NCI-H1092 treated with DMSO at 0.1 percent for 48 hours (cell line): ENCODE results near the gene NCR1.
"Not testable (repeated sequence)": the region's sequence is repeated elsewhere in the genome, so short reads cannot be mapped to it uniquely, and the experiment has no call there.

Experiments used
- DNase-seq: peaks from one replicate; lab custom pipeline; 2025; lab: John Stamatoyannopoulos, UW

The NCR1 gene, protein sequence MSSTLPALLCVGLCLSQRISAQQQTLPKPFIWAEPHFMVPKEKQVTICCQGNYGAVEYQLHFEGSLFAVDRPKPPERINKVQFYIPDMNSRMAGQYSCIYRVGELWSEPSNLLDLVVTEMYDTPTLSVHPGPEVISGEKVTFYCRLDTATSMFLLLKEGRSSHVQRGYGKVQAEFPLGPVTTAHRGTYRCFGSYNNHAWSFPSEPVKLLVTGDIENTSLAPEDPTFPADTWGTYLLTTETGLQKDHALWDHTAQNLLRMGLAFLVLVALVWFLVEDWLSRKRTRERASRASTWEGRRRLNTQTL

DNA sequence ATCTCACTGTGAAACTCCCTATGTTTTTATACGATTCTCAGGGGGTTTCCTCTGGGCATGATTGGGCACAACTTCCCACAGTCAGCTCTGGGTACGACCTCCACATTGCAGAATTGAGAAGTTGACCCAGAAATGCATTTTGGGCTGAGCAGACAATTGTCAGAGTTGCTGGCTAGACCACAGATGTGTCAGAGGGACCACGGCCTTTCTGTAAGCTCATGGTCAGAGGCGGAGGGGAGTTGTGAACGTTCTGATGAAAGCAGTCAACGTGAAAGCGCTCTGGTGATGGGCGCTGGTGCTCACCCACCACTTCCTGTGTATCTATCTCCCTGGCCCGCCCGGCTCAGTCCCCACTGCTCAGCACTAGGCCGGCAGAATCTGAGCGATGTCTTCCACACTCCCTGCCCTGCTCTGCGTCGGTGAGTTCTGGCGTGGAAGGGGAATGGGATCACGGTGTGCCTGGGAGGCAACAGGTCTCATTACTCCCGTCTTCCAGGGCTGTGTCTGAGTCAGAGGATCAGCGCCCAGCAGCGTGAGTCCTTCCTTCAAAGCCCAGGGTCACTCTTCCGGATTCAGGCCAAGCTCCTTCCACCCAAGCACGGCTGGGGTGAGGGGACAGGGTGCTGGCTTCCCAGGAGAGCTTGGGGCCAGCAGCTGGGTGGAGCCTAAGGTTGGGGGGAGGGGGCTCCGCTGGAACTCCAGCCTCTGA lies at the start of gene NCR1:
Gene NCR1, plus strand, starts transcription at position 346 of the 709 bp plus-strand sequence. Its CDS starts 40 bp downstream, at position 386.
- no peak for DNase-seq

DNA sequence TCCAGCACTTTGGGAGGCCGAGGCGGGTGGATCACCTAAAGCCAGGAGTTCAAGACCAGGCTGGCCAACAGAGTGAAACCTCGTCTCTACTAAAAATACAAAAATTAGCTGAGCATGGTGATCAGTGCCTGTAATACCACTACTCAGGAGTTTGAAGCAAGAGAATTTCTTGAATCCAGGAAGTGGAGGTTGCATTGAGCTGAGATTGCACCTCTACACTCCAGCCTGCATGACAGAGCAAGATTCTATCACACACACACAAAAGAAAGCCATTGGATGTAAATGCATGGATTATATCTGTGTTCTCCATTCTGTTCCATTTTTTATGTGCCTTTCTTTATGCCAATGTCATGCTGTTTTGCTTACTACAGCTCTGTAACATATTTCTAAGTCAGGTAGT lies 47.5 kb upstream of the NCR1 start:
- DNase-seq, result not testable (repeated sequence)

GRCh38 chr19:54859421-54859820 lies 46.5 kb upstream of the NCR1 start:
- not testable (repeated sequence) for DNase-seq

- not testable (repeated sequence) for DNase-seq
These were observed 42.5 kb upstream of the NCR1 start for GRCh38 chr19:54863459-54863858.

DNA sequence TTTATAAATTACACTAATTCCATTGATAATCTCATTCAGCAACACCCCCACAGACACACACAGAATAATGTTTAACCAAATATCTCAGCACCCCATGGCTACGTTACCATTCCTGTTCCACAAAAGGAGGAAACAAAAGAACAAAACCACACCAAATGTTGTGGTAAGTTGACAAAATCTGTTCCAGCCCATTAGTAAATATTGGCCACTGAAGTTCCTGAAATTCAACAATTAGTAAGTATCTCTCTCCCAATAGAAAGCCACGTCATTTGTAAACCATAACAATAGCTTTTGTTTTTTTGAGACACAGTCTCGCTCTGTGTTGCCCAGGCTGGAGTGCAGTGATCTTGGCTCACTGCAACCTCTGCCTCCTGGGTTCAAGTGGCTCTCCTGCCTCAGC lies 34.3 kb upstream of the NCR1 start:
- DNase-seq, result no peak

DNA sequence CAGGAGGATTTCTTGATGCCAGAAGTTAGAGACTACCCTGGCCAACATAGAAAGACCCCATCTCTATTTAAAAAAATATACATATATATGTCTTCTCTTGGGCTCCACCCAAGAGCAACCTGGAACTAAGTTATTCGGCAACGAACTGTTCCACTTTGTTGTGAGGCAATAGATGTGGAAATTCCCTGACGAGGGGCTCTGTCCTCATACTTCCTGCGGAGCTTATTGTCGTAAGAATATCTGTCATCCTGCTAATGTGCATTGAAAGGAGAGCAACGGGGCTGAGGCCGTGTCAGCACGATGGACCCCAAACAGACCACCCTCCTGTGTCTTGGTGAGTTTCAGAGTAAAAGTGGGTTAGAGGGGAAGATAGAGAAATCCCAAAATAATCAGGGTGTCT lies 32.0 kb upstream of the NCR1 start, which contains the start of gene FCAR:
Gene FCAR, plus strand, starts transcription at position 246 of the 400 bp plus-strand sequence. Its CDS starts 55 bp downstream, at position 301.
- no peak for DNase-seq

- no peak for DNase-seq
These were observed 30.4 kb upstream of the NCR1 start for GRCh38 chr19:54875506-54875905.

DNA sequence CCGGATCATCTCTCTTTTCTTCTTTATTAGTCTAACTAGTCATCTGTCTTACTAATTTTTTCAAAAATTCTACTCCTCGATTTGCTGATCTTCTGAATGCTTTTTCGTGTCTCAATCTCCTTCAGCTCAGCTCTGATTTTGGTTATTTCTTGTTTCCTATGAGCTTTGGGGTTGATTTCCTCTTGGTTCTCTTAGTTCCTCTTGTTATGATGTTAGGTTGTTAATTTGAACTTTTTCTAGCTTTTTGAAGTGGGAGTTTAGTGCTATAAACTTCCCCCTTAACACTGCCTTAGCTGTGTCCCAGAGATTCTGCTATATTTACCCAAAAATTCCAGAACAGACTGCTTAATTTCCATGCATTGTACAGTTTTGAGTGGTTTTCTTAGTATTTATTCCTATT lies 28.5 kb upstream of the NCR1 start:
- DNase-seq, result no peak

DNA sequence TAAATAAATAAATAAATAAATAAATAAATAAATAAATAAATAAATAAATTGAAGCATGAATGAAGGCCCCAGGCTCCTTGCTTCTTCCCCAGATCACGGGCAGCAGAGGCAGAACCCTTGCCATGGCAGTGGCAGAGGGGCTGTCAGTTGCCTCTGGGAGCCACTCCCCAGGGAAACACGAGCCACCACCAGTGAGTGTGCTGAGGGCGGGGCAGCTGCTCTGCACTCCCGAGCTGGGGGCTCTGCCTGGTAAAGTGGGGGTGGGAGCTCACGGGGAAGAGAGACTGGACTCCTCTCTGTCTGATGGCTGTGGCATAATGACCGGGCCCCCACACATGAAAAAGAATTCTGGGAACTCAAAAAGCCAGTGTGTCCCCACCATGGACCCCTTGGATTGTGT lies 24.1 kb upstream of the NCR1 start:
- no peak for DNase-seq

- DNase-seq, result no peak
These were observed 23.2 kb upstream of the NCR1 start for GRCh38 chr19:54882758-54883157.

DNA sequence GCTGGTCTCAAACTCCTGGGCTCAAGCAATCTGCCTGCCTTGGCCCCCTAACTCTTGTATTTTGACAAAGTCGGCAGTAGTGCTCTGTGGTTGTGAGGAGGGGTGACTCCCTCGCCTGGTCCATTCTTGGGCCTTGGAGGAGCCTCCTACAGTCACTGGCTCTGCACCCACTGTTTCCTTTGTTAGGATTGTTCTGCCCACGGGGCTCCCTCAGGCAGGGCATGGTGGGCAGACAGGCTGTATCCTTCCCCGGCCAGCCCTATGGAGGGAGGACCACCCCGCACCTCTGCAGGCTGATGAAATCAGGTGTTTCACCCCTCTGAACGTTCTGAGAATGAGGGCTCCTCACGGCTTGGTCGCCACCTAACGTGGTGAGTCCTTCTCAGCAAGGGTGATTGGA lies 22.7 kb upstream of the NCR1 start:
- no peak for DNase-seq

- DNase-seq, result no peak
These were observed 17.7 kb upstream of the NCR1 start for GRCh38 chr19:54888239-54888638.

GRCh38 chr19:54889566-54889965 lies 16.4 kb upstream of the NCR1 start:
- no peak for DNase-seq

DNA sequence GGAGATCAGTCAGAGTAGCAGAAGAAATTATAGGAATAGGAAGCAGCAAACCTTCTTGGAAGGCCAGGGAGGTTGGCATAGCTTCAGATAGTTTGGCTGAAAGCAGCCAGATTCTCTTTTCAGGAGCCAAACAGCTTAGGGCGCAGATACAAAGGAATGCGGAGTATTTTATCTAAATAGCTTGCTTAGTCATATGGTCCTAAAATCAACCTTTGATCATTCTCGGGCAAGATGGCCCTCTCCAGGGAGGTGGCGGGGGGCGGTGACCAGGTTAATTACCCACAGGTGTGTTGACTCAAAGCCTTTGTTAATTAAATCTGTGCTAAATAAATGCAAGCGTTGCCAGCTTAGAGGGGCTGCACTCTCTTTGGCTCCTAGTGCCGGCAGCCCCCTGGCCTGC lies 12.5 kb upstream of the NCR1 start:
- no peak for DNase-seq

- not testable (repeated sequence) for DNase-seq
These were observed 11.8 kb upstream of the NCR1 start for GRCh38 chr19:54894106-54894505.

- no peak for DNase-seq
These were observed 9.9 kb upstream of the NCR1 start for GRCh38 chr19:54896036-54896435.

GRCh38 chr19:54898685-54899084 lies 7.3 kb upstream of the NCR1 start:
- DNase-seq, result not testable (repeated sequence)

GRCh38 chr19:54899646-54900045 lies 6.3 kb upstream of the NCR1 start:
- not testable (repeated sequence) for DNase-seq

DNA sequence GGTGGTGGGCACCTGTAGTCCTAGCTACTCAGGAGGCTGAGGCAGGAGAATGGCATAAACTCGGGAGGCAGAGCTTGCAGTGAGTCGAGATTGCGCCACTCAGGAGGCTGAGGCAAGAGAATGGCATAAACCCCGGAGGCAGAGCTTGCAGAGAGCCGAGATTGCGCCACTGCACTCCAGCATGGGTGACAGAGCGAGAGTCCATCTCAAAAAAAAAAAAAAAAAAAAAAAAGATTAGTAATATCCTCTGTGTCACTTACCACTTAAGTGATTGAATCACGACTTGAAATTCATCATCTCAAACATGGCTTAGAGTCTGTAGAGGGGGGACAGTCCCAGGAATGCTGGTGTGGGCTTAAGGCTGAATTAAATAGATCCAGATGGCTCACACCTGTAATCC lies 4.8 kb upstream of the NCR1 start:
- DNase-seq, result not testable (repeated sequence)

- no peak for DNase-seq
These were observed 3.9 kb upstream of the NCR1 start for GRCh38 chr19:54902061-54902460.

- no peak for DNase-seq
These were observed 2.6 kb upstream of the NCR1 start for GRCh38 chr19:54903303-54903702.

GRCh38 chr19:54904261-54904660 lies 1.7 kb upstream of the NCR1 start:
- DNase-seq, result not testable (repeated sequence)

DNA sequence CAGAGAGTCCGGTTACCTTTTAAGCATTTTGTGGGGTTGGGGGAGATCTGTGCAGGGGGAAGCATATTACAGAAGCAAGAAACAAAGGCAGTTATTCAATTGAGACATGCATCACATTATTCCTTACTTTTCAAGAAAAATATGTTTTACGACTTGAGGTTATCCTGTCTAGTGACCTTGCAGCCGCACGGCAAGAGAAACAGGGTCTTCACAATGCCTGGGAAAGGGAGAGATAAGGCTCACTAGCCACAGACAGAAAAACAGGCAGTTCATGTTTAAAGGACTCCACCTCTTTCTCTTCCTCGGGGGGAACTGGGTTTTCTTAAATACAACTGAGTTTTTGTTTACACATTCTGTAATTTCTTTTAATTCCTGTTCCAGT lies 536 bp upstream of the NCR1 start:
- no peak for DNase-seq

GRCh38 chr19:54906819-54907218 lies 871 bp downstream of the NCR1 start:
- no peak for DNase-seq
